Pancreas (tissue), 10 donors: ENCODE results near the gene TPM1. TPM values are rescaled to one million over a fixed set of nuclear protein-coding genes. Genes with fewer than 3 reads are reported as not detected.

Experiments used
- ATAC-seq, 4 donors: fragments of 200-7000 bp; cut with Tn5 transposase; one replicate each; pipeline versions ENCODE4 v1.8.0 to v1.9.1; 2020; ENCODE audit warnings: mild to moderate bottlenecking in 4 of 4, moderate library complexity in 4 of 4
- DNase-seq, 6 donors: peaks; one replicate each; pipeline ENCODE4 v3.0.0-alpha.2; 2020
- FAIRE-seq: peaks from 2 replicates; lab custom pipeline; 2012; peaks lifted over from hg19 to GRCh38; lab: Jason Lieb, UNC
- H3K27ac ChIP-seq, 4 donors: fragments of 200-600 bp; sonication (generic); 1 replicate in 3 of 4; 2 replicates in 1 of 4; pipeline versions ENCODE4 v1.5.0 to v1.8.0; 2020
- H3K27me3 ChIP-seq, 4 donors: fragments of 200-600 bp; one replicate each; pipeline ENCODE4 v1.8.0; 2021
- H3K36me3 ChIP-seq, 3 donors: fragments of 200-600 bp; sonication (generic) in 1 of 3; one replicate each; pipeline versions ENCODE4 v1.5.0 to v1.8.0; 2020 to 2021
- H3K4me1 ChIP-seq, 3 donors: fragments of 200-600 bp; one replicate each; pipeline ENCODE4 v1.8.0; 2021
- H3K4me3 ChIP-seq, 4 donors: fragments of 200-600 bp; sonication (generic) in 2 of 4; one replicate each; pipeline versions ENCODE4 v1.5.0 to v1.8.0; 2020 to 2021
- H3K9me3 ChIP-seq, 4 donors: fragments of 200-600 bp; one replicate each; pipeline ENCODE4 v1.8.0; 2021
- CTCF ChIP-seq, 4 donors: fragments of 200-600 bp; sonication (generic) in 3 of 4; IDR thresholded peaks; one replicate each; pipeline versions ENCODE4 v1.5.0 to v1.8.0; 2021; ENCODE audit warnings: antibody characterized with exemption in 4 of 4
- WGBS, 2 donors: extraction: QIAGEN DNeasy Blood & Tissue Kit; methylation state at CpG; one replicate each; pipeline ENCODE4 v1.1.7; 2013; 5-methylcytosine and 5-hydroxymethylcytosine counted together
- intact Hi-C, 3 donors: fragments of 100-400 bp; cut with DNase I; formaldehyde crosslinking; loops; one replicate each; pipeline versions ENCODE4 v1.11.1 to v1.14.2; 2022
- polyA plus RNA-seq, 2 donors: library from polyadenylated mRNA; stranded (reverse); fragments of 200-250 nt; gene quantifications; one replicate each; pipeline ENCODE4 v1.2.3, GENCODE V29; 2013
- total RNA-seq, 6 donors: library from RNA; stranded (reverse); fragmentation: NEBNext Ultra II Directional in 4 of 6; extraction: Animal tissue kit (Norgen Biotek cat#: 25700) in 4 of 6; gene quantifications; one replicate each; pipeline versions ENCODE4 v1.2.1 to v1.2.4, GENCODE V29; 2021 to 2023
- donor health status: healthy with polysubstance abuse.
- donor health status: DM: no; HTN: no; CAD: no; lungs with moderate emphysema.
- donor health status: DM: no; HTN: no; CAD: no.
- donor health status: control.
- donor health status: control.
- donor health status: Bipolar disorder and iron deficiency.
- donor health status: DM: yes; HTN: yes; CAD: no.
- donor health status: DM: no; HTN: no; CAD: no.
- donor health status: DM: no; HTN: no; CAD: no.
- donor health status: DM: yes; HTN: yes; CAD: no.

The TPM1 gene
- total and polyA plus RNA-seq, 8 donors = 114 to 482 (median 263) TPM

DNA sequence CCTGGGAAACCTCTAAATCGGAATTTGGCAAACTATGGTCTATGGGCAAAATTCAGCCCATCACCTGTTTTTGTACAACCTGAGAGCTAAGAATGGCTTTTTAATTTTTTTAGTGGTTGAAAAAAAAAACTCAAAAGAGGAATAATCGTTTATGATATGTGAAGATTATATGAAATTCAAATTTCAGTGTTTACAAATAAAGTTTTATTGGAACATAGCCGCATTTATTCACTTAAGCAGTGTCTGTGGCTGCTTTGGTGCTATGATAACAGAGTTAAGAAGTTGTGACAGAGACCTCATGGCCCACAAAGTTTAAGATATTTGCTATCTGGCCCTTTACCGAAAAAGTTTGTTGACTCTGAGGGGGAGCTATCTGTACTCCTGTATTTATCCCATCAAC lies 42.7 kb downstream of the TPM1 start:
- no peak for DNase-seq
- FAIRE-seq = no peak
- Histone ChIP-seq H3K27ac (no peak overlapping the region), H3K36me3 (no peaks in the 10 kb centered on the region), H3K4me3 (no peak overlapping the region), H3K27me3 (no peaks in the 10 kb centered on the region), H3K4me1 (peaks cover 0 to 4% (median 0%) of the 10 kb centered on the region in 3 donors), H3K9me3 (no peaks in the 10 kb centered on the region)
- ATAC-seq = no peak
- WGBS, 2 donors = 82 to 85% methylated on average over 4 of the region's 4 CpGs
- TF ChIP-seq CTCF (IDR thresholded peaks at IDR 0.05) = no peak
- intact Hi-C loops = no loop called here

DNA sequence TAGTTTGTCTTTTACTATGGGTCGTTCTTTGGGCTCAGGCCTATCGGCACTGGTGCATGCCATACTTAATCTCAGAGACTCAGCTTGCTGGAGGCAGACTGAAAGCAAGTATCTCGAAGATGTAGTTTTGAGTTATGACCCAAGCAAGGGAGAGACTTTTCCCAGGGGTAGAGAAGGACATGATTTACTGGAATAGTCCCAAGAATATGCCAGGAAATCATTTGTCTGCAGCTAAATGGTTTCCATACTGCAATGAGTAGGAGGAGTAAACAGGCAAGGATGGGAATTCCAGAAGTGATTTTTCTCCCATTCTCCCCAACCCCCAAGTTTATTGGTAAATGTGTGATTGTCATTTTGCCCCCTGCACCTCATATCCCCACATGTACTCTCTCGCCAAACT lies 43.7 kb downstream of the TPM1 start:
- Histone ChIP-seq H3K36me3 (no peaks in the 10 kb centered on the region), H3K27me3 (no peaks in the 10 kb centered on the region), H3K27ac (no peak overlapping the region), H3K4me1 (peaks cover 0 to 4% (median 0%) of the 10 kb centered on the region in 3 donors), H3K9me3 (no peaks in the 10 kb centered on the region), H3K4me3 (no peak overlapping the region)
- ATAC-seq = no peak
- no peak for TF ChIP-seq CTCF (IDR thresholded peaks at IDR 0.05)
- intact Hi-C loops = no loop called here
- 76 to 83% methylated on average over 4 of the region's 4 CpGs for WGBS, 2 donors
- FAIRE-seq = no peak
- no peak for DNase-seq

DNA sequence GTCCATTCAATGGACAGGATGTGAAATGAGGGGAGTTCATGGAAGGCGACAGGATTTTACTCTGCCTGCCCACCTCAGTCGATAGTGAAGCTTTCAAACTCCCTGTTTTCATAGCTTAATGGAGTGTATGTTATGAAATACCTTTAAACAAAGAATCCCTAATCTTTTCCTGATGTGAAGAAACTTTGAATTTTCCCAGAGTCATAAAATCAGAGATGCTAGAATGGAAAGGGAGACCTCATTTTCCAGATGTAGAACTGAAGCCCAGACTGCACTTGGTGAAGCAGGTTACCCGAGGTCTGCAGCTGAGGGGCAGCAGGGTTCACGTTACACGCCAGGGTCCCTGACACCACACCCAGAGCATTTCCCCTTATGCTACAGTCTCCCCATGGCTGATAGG lies 44.4 kb downstream of the TPM1 start:
- ATAC-seq = no peak
- no peak for DNase-seq
- no peak for TF ChIP-seq CTCF (IDR thresholded peaks at IDR 0.05)
- intact Hi-C loops = no loop called here
- no peaks in the 10 kb centered on the region for H3K36me3 ChIP-seq
- H3K27me3 ChIP-seq = no peaks in the 10 kb centered on the region
- FAIRE-seq = no peak
- peaks cover 0 to 4% (median 0%) of the 10 kb centered on the region in 3 donors for H3K4me1 ChIP-seq
- 69 to 70% methylated on average over 5 of the region's 5 CpGs for WGBS, 2 donors
- H3K27ac ChIP-seq = no peak overlapping the region
- H3K9me3 ChIP-seq = no peaks in the 10 kb centered on the region
- no peak overlapping the region for H3K4me3 ChIP-seq

DNA sequence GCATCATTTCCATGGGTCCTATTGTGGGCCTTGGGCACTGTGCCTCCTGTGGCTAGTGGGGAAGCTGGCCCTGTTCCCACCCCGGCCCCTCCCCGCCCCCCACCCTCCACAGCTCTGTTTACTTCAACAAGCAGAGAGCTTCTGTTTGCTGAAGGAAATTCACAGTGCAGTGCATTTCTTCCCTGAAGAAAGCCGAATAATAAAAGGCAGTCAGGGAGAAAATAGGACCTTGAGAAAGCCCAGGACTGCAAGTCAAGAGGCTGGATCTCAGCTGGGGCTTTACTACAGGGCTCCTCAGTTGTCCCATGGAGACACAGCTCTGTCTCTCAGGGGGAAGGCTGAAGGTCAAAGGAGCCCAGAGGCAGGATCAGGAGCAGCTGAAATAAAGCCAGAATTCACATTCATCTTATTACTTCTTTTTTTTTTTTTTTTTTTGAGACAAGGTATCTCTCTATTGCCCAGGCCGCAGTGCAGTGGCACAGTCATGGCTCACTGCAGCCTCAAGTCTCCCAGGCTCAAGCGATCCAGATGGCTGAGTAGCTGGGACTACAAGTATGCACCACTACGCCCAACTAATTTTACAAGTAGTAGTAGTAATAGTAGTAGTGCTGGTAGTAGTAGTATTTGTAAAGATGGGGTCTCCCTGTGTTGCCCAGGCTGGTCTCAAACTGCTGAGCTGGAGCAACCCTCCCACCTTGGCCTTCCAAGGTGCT lies 46.1 kb downstream of the TPM1 start:
- peaks cover 0 to 4% (median 0%) of the 10 kb centered on the region in 3 donors for H3K4me1 ChIP-seq
- no peak overlapping the region for H3K27ac ChIP-seq
- intact Hi-C loops = no loop called here
- no peaks in the 10 kb centered on the region for H3K9me3 ChIP-seq
- H3K27me3 ChIP-seq = no peaks in the 10 kb centered on the region
- 48 to 49% methylated on average over 6 of the region's 6 CpGs for WGBS, 2 donors
- no peak for FAIRE-seq
- peak in 1 of 4 donors; percentile 12 for ATAC-seq
- H3K4me3 ChIP-seq = no peak overlapping the region
- no peak for DNase-seq
- no peak for TF ChIP-seq CTCF (IDR thresholded peaks at IDR 0.05)
- no peaks in the 10 kb centered on the region for H3K36me3 ChIP-seq
